Fibroblast of lung (primary cell): ENCODE results near the gene C1orf115.

Source experiments
- EZH2 ChIP-seq: IDR thresholded peaks from 2 replicates; pipeline ENCODE4 v1.5.1; 2012; ENCODE audit warnings: low read length, control low read depth, mild to moderate bottlenecking; ENCODE audit errors: missing control alignments
- TF ChIP-seq, protein P1 (sequence below), 2 donors: IDR thresholded peaks in 1 of 2; conservative IDR thresholded peaks in 1 of 2; 1 replicate in 1 of 2; 2 replicates in 1 of 2; pipeline ENCODE4 v1.5.1; 2011 to 2012; ENCODE audit warnings: low read length in 2 of 2, control low read depth in 1 of 2, inconsistent platforms in 1 of 2, low read depth in 1 of 2, mild to moderate bottlenecking in 1 of 2

DNA sequence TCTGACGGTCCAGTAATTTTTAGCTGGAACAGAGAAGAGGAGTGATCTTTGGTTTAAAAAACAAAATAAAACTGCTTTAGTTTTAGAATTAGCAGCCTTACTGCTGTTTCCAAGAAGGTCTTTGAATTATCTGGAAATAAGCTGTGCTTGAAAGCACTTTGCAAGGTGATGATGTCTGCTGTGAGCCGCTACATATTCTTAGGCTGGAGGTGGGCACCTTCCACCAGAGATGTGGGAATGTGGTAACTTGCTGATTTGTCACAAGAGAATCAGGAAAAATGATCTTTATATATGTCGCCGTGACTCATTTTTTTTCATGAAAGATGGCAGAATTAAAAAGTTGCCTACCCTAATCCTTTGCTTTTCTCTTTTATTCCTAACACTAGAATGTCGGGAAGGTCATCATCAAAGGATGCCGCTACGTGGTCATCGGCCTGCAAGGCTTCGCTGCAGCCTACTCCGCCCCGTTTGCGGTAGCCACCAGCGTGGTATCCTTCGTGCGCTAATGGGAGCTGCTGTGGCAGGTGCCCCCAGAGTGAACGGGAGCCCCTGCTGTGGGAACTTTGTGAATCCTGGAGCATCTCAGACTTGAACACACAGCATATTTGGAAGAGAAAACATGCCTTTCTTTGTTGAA, 6.2 kb downstream of the C1orf115 start:
- TF ChIP-seq, protein P1, sequence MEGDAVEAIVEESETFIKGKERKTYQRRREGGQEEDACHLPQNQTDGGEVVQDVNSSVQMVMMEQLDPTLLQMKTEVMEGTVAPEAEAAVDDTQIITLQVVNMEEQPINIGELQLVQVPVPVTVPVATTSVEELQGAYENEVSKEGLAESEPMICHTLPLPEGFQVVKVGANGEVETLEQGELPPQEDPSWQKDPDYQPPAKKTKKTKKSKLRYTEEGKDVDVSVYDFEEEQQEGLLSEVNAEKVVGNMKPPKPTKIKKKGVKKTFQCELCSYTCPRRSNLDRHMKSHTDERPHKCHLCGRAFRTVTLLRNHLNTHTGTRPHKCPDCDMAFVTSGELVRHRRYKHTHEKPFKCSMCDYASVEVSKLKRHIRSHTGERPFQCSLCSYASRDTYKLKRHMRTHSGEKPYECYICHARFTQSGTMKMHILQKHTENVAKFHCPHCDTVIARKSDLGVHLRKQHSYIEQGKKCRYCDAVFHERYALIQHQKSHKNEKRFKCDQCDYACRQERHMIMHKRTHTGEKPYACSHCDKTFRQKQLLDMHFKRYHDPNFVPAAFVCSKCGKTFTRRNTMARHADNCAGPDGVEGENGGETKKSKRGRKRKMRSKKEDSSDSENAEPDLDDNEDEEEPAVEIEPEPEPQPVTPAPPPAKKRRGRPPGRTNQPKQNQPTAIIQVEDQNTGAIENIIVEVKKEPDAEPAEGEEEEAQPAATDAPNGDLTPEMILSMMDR (conservative IDR thresholded peaks at IDR 0.05 in 1 of 2, IDR thresholded peaks at IDR 0.05 in 1 of 2; ENCODE audit: low read depth in 1 of 2, low read length in 2 of 2), result no peak
- no peak for TF ChIP-seq EZH2
